GM12801 (cell line): ENCODE data around the gene ATXN10.

ENCODE experiments used
- CTCF ChIP-seq: IDR thresholded peaks from one replicate; pipeline ENCODE4 v1.5.1; 2011; ENCODE audit warnings: control low read depth; ENCODE audit not compliant: insufficient read length; ENCODE audit errors: extremely low read depth

Gene ATXN10

GRCh38 chr22:45771057-45771456 is 99.4 kb downstream of the ATXN10 start:
- no peak for TF ChIP-seq CTCF

- no peak for TF ChIP-seq CTCF
These were observed 100.1 kb downstream of the ATXN10 start for GRCh38 chr22:45771711-45772110.

- no peak for TF ChIP-seq CTCF
These were observed 101.1 kb downstream of the ATXN10 start for GRCh38 chr22:45772743-45773142.

GRCh38 chr22:45774001-45774670 is 102.5 kb downstream of the ATXN10 start:
- TF ChIP-seq CTCF: no peak

GRCh38 chr22:45775062-45775461 is 103.4 kb downstream of the ATXN10 start:
- TF ChIP-seq CTCF: no peak

GRCh38 chr22:45775569-45776312 is 104.1 kb downstream of the ATXN10 start:
- no peak for TF ChIP-seq CTCF

GRCh38 chr22:45776313-45776585 is 104.6 kb downstream of the ATXN10 start:
- TF ChIP-seq CTCF: no peak
